OCI-LY7 (cell line): ENCODE measurements around the gene FLNB.

Source experiments
- EZH2phosphoT487 ChIP-seq: fragments of 200-600 bp; sonication (generic); IDR thresholded peaks from 2 replicates; pipeline ENCODE4 v1.6.1; 2018; ENCODE audit warnings: low read depth, borderline replicate concordance, mild to moderate bottlenecking, mixed run types, antibody characterized with exemption, low read length, moderate library complexity, mixed read lengths
- TF ChIP-seq, protein P1 (sequence below): fragments of 200-600 bp; sonication (generic); conservative IDR thresholded peaks from 2 replicates; pipeline ENCODE4 v1.5.1; 2014; ENCODE audit warnings: mild to moderate bottlenecking, antibody characterized with exemption, low read length, moderate library complexity, mixed read lengths

DNA sequence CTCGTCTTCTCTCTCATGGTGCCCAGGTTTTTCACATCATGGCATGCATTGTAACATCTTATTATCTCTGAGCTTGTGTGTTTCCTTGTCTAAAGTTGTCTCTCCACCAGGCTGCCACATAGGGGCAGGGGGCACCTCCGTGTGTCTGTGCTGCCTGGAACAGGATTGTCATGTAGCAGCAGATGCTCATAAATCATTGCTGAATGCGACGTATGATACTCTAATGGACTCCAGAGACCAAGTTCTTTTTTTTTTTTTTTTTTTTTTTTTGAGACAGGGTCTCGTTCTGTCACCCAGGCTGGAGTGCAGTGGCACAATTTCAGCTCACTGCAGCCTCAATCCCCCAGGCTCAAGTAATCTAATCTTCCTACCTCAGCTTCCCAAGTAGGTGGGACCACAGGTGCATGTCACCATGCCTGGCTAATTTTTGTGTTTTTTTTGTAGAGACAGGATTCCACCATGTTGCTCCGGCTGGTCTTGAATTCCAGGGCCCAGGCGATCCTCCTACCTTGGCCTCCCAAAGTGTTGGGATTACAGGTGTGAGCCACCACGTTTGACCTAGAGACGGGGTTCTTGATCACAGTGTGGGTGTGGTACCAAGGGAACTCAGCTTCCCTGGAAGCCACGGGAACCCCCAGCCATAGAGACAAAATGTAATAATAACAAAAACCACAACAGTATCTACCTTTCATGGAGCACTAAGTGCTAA lies 207.2 kb downstream of the FLNB start:
- TF ChIP-seq, protein P1, sequence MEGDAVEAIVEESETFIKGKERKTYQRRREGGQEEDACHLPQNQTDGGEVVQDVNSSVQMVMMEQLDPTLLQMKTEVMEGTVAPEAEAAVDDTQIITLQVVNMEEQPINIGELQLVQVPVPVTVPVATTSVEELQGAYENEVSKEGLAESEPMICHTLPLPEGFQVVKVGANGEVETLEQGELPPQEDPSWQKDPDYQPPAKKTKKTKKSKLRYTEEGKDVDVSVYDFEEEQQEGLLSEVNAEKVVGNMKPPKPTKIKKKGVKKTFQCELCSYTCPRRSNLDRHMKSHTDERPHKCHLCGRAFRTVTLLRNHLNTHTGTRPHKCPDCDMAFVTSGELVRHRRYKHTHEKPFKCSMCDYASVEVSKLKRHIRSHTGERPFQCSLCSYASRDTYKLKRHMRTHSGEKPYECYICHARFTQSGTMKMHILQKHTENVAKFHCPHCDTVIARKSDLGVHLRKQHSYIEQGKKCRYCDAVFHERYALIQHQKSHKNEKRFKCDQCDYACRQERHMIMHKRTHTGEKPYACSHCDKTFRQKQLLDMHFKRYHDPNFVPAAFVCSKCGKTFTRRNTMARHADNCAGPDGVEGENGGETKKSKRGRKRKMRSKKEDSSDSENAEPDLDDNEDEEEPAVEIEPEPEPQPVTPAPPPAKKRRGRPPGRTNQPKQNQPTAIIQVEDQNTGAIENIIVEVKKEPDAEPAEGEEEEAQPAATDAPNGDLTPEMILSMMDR, result no peak; the same call in 1 of the 2 replicates
- no peak for TF ChIP-seq EZH2phosphoT487
